Muscle layer of colon (tissue), 2 donors: ENCODE data around the gene MCM3AP.

Source experiments
- H3K27ac ChIP-seq: one replicate; pipeline ENCODE4 v1.7.0; 2013; ENCODE audit warnings: low read depth, mild to moderate bottlenecking, low read length, moderate library complexity
- H3K27me3 ChIP-seq, 2 donors: one replicate each; pipeline ENCODE4 v1.7.0; 2013; ENCODE audit warnings: low read length in 2 of 2, mild to moderate bottlenecking in 2 of 2; ENCODE audit not compliant: insufficient read depth in 2 of 2, control insufficient read depth in 1 of 2
- H3K36me3 ChIP-seq: one replicate; pipeline ENCODE4 v1.7.0; 2013; ENCODE audit warnings: mild to moderate bottlenecking, low read length; ENCODE audit not compliant: insufficient read depth
- H3K4me1 ChIP-seq: one replicate; pipeline ENCODE4 v1.7.0; 2013; ENCODE audit warnings: mild to moderate bottlenecking, low read length; ENCODE audit not compliant: insufficient read depth
- H3K4me3 ChIP-seq, 2 donors: one replicate each; pipeline ENCODE4 v1.7.0; 2013; ENCODE audit warnings: low read length in 2 of 2, low read depth in 1 of 2, mild to moderate bottlenecking in 1 of 2, moderate library complexity in 1 of 2
- H3K9ac ChIP-seq: one replicate; pipeline ENCODE4 v1.7.0; 2013; ENCODE audit warnings: low read length
- H3K9me3 ChIP-seq: one replicate; pipeline ENCODE4 v1.7.0; 2013; ENCODE audit warnings: mild to moderate bottlenecking, low read length
- donor health status: abdominal sarcoma.
- donor health status: Adenocarcinoma of cecum.

The MCM3AP gene

DNA sequence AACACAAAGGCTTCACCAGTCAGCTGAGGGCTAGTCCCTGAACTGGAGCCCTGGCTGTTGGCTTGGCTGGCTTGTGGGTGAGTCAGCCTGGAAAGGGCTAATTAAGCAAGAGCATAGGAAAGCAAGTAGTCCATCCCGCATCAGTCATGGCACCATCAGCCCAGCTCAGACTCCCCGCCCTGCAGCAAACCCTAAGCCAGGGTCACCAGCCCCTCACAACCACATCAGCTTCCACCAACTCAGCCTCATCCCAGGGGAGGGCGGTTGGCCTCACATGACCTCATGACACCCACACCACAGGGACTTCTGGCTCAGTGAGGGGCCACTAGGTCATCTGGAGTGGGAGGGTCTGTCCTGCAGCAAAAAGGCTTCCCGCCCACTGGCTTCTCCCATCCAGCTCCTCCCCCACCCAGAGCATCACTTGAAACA is 94.1 kb downstream of the MCM3AP start:
- Histone ChIP-seq H3K27ac (no peak overlapping the region), H3K27me3 (no peaks in the 10 kb centered on the region), H3K4me1 (no peaks in the 10 kb centered on the region), H3K9me3 (no peaks in the 10 kb centered on the region), H3K36me3 (peaks cover 45% of the 10 kb centered on the region), H3K9ac (no peak overlapping the region), H3K4me3 (no peak overlapping the region)

DNA sequence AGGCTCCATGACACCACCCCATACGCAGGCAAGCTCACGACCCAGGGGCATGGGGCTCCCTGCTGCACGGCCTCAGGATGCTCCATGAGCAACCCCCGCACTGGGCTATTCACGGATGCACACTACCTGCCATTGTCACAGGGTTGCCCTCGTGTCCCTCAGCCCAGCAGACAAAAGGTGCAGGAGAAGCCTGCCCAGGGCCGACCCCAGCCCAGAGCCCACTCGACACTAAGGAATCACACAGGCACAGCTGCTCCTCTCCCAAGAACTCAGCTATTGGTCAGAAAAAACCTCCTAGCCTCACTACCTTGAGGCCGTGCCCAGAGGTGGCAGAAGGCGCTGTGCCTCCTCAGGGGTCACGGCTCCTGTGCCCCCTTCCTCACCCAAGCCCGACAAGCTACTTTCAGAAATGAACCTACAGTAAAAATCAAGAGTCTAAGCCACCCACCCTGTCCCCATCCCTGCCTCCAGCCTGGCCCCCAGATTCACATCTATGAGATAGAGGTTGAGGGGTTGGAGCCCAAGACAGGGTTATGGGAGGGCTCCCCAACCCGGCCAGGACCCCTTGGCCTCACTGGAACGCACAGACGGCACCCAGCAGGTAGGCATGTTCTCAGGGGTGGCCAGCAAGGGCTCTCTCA is 94.8 kb downstream of the MCM3AP start:
- Histone ChIP-seq H3K27ac (no peak overlapping the region), H3K27me3 (no peaks in the 10 kb centered on the region), H3K4me3 (no peak overlapping the region), H3K36me3 (peaks cover 38% of the 10 kb centered on the region), H3K9ac (no peak overlapping the region), H3K4me1 (no peaks in the 10 kb centered on the region), H3K9me3 (no peaks in the 10 kb centered on the region)

DNA sequence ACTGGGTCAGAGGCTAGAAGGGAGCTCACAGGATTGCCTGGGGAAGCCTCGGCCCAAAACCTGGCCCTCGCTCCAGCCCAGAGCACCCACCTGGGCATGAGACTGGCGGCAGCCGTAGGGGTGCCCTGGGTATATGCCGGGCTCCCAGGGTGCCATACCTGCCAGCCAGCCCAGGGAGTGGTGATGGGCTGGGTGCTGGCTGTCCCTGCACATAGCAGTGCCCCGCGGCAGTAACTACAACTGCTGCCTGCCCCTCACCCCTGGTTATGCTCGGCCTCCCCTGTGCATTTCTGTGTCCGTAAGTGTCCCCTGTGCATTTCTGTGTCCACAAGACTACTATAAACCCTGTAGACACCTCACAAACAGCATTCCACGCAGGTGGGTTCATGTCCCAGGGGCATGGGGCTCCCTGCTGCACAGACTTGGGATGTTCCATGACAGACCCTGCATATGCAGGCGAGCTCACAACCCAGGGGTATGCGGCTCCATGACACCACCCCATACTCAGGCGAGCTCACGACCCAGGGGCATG is 95.4 kb downstream of the MCM3AP start:
- Histone ChIP-seq H3K9me3 (no peaks in the 10 kb centered on the region), H3K4me1 (no peaks in the 10 kb centered on the region), H3K4me3 (no peak overlapping the region), H3K27ac (no peak overlapping the region), H3K9ac (no peak overlapping the region), H3K27me3 (no peaks in the 10 kb centered on the region), H3K36me3 (peaks cover 32% of the 10 kb centered on the region)

DNA sequence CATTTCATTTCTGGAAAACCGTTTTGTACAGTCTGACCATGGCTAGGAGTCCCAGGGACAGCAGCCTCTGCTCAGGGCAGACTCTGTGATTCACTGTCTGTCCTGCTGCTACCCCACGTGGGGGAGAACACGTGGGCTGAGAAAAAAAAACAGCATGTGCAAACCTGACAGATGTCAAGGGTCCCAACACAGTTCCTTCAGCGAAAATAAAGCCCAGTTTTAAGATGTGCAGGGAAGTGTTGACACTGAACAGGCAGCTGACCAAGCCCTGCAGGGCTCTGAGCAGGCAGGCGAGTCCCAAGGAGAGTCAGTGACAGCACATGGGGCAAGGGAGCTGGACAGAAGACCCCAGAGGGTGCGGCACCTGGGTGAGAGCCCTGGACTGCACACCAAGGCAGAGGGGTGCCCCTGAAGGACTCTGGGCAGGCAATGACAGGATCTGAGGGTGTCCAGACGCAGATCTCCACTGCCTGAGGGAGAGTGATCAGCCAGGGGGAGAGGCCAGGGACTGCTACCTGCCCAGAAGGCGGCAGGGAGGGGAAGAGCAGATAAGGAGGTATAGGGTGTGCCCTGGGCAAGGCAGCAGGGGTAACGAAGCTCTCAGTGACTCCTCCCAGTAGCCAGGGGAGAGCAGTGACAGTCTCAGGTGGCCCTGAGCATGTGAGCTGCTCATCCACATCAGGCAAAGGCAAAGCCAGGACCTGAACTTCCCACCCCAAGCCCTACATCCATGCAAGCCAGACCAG is 96.0 kb downstream of the MCM3AP start:
- no peak overlapping the region for H3K4me3 ChIP-seq
- H3K27ac ChIP-seq: no peak overlapping the region
- peaks cover 26% of the 10 kb centered on the region for H3K36me3 ChIP-seq
- H3K9me3 ChIP-seq: no peaks in the 10 kb centered on the region
- no peaks in the 10 kb centered on the region for H3K27me3 ChIP-seq
- H3K9ac ChIP-seq: no peak overlapping the region
- no peaks in the 10 kb centered on the region for H3K4me1 ChIP-seq

DNA sequence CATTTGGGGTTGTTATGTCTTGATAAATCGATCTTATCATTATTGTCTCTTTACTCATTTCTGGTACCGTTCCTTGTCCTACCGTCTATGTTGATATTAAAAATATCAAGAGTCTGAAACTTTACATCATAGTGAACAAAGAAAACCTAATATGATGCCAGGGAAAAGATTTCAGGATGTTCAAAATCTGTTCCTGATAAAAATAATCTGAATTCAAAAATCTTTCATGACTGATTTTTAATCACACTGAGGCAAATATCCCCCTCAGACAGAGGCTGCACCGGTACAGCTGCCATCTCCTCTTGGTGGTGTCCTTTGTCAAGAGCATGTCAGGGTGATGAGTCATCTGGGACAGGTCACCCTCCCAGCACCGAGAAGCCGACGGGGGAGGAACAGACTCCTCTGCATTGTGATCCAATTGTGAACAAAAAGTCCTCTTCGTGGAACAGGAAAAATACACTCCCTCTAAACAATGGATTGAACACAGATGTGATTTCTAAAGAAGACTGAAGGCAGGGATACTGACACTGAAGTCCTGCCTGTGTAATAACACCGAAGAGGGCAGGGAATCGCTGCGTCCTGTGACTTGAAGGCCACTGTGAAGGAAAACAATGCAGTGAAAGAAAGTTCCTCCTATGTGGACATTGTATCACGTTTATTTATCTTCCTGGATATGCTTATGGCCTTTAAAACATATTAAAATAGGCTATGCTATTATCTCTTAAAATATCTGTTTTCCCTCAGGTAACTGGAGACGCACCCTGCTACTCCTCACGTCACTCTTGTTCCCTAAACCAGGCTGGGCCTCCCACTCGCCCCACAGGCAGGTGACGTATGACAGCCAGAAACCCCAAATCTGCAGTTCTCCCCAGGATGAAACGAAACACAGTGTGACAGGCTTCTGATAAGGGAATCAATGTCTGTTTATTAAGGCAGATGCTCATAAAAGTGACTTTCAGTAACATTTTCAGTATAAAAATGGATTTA is 96.9 kb downstream of the MCM3AP start:
- no peaks in the 10 kb centered on the region for H3K27me3 ChIP-seq
- no peak overlapping the region for H3K27ac ChIP-seq
- no peaks in the 10 kb centered on the region for H3K4me1 ChIP-seq
- H3K9me3 ChIP-seq: no peaks in the 10 kb centered on the region
- H3K4me3 ChIP-seq: no peak overlapping the region
- no peak overlapping the region for H3K9ac ChIP-seq
- H3K36me3 ChIP-seq: peaks cover 17% of the 10 kb centered on the region

DNA sequence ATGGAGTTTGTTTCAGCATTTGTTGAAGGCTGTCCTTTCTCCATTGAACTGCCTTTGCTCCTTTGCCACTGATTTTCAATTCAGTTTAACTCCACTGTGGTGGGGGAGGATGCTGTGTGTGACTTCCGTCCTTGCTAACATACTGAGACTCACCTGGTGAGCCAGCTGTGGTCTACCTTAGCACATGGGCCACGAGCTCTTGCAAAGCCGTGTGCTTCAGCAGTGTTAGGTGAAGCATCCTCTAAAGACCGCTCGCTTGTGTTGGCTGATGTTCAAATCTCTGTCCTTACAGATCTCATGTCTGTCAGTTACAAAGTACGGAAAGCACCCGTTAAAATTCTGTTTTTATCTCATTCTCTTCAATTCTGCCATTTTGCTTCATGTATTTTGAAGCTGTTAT is 97.6 kb downstream of the MCM3AP start:
- Histone ChIP-seq H3K4me3 (no peak overlapping the region), H3K9me3 (no peaks in the 10 kb centered on the region), H3K27ac (no peak overlapping the region), H3K36me3 (peaks cover 10% of the 10 kb centered on the region), H3K4me1 (no peaks in the 10 kb centered on the region), H3K27me3 (no peaks in the 10 kb centered on the region), H3K9ac (no peak overlapping the region)

DNA sequence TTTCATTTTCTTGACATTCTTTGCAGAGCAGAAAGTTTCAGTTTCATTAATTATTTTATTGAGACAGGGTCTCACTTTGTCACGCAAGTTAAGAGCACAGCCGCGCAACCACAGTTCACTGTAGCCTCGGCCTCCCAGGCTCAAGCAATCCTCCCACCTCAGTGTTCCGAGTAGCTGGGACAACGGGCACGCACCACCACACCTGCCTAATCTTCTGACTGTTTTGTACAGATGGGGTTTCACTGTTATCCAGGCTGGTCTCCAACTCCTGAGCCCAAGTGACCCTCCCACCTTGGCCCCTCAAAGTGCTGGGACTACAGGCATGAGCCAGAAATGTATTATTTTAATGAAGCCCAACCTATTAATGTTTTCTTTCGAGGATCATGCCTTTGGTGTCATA is 98.2 kb downstream of the MCM3AP start:
- peaks cover 6% of the 10 kb centered on the region for H3K36me3 ChIP-seq
- no peak overlapping the region for H3K4me3 ChIP-seq
- no peaks in the 10 kb centered on the region for H3K27me3 ChIP-seq
- H3K27ac ChIP-seq: no peak overlapping the region
- H3K4me1 ChIP-seq: no peaks in the 10 kb centered on the region
- H3K9me3 ChIP-seq: no peaks in the 10 kb centered on the region
- no peak overlapping the region for H3K9ac ChIP-seq

DNA sequence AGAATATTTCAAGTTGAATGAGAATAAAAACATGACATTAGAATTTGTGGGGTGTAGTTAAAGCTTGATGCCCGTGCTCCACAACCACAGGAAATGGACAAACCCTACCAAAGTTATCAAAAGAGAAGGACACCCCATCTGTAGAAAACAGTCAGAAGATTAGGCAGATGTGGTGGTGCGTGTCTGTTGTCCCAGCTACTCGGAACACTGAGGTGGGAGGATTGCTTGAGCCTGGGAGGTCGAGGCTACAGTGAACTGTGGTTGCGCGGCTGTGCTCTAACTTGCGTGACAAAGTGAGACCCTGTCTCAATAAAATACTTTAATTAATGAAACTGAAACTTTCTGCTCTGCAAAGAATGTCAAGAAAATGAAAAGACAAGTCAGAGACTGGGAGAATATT is 99.7 kb downstream of the MCM3AP start:
- Histone ChIP-seq H3K27me3 (no peaks in the 10 kb centered on the region), H3K4me3 (peak overlapping the region in 1 of 2 donors; percentile 57), H3K9ac (no peak overlapping the region), H3K27ac (no peak overlapping the region), H3K36me3 (no peaks in the 10 kb centered on the region), H3K9me3 (no peaks in the 10 kb centered on the region), H3K4me1 (no peaks in the 10 kb centered on the region)
